ENCODE results near the gene CHST8. TPM values are rescaled to one million over a fixed set of nuclear protein-coding genes. Genes with fewer than 3 reads are reported as not detected.
"Not testable (repeated sequence)": the region's sequence is repeated elsewhere in the genome, so short reads cannot be mapped to it uniquely, and the experiment has no call there.

The CHST8 gene
- total and polyA plus RNA-seq, 9 donors: 0.09 to 1.4 (median 0.36) TPM

GRCh38 chr19:33616346-33616745 is 5.4 kb upstream of the CHST8 start:
- Histone ChIP-seq H3K27me3 (ENCODE audit: control insufficient read depth, insufficient read depth, low read length) (peaks cover 38% of the 10 kb centered on the region), H3K4me3 (ENCODE audit: low read length) (no peak overlapping the region), H3K27ac (ENCODE audit: low read length) (no peak overlapping the region), H3K36me3 (ENCODE audit: control insufficient read depth, insufficient read depth, low read length) (no peaks in the 10 kb centered on the region), H3K4me1 (ENCODE audit: control insufficient read depth, insufficient read depth, low read length) (peaks cover 2% of the 10 kb centered on the region), H3K9me3 (replicated peaks; ENCODE audit: control insufficient read depth, low read depth, low read length) (no peaks in the 10 kb centered on the region)
- 92% methylated on average over 4 of the region's 4 CpGs for WGBS (ENCODE audit: insufficient coverage)
- DNase-seq: no peak

- H3K36me3 ChIP-seq (ENCODE audit: control insufficient read depth, insufficient read depth, low read length): no peaks in the 10 kb centered on the region
- peaks cover 40% of the 10 kb centered on the region for H3K27me3 ChIP-seq (ENCODE audit: control insufficient read depth, insufficient read depth, low read length)
- DNase-seq: no peak
- peaks cover 3% of the 10 kb centered on the region for H3K4me1 ChIP-seq (ENCODE audit: control insufficient read depth, insufficient read depth, low read length)
- WGBS (ENCODE audit: insufficient coverage): no CpG with 5 or more reads among the region's 4 CpGs
- no peak overlapping the region for H3K27ac ChIP-seq (ENCODE audit: low read length)
- H3K9me3 ChIP-seq (replicated peaks; ENCODE audit: control insufficient read depth, low read depth, low read length): no peaks in the 10 kb centered on the region
- no peak overlapping the region for H3K4me3 ChIP-seq (ENCODE audit: low read length)
Observed at GRCh38 chr19:33616857-33617256, 4.9 kb upstream of the CHST8 start.

- WGBS (ENCODE audit: insufficient coverage): 67% methylated on average over 1 of the region's 2 CpGs
Observed at GRCh38 chr19:33618363-33618762, 3.4 kb upstream of the CHST8 start.

GRCh38 chr19:33618884-33619283 is 2.9 kb upstream of the CHST8 start:
- no peaks in the 10 kb centered on the region for H3K9me3 ChIP-seq (replicated peaks; ENCODE audit: control insufficient read depth, low read depth, low read length)
- WGBS (ENCODE audit: insufficient coverage): 73% methylated on average over 4 of the region's 5 CpGs
- H3K36me3 ChIP-seq (ENCODE audit: control insufficient read depth, insufficient read depth, low read length): no peaks in the 10 kb centered on the region
- DNase-seq: no peak
- H3K27me3 ChIP-seq (ENCODE audit: control insufficient read depth, insufficient read depth, low read length): peaks cover 53% of the 10 kb centered on the region
- no peak overlapping the region for H3K27ac ChIP-seq (ENCODE audit: low read length)
- H3K4me1 ChIP-seq (ENCODE audit: control insufficient read depth, insufficient read depth, low read length): peaks cover 17% of the 10 kb centered on the region
- H3K4me3 ChIP-seq (ENCODE audit: low read length): no peak overlapping the region

More at GRCh38 chr19:33618363-33618762, 3.4 kb upstream of the CHST8 start:
- Histone ChIP-seq H3K4me1 (ENCODE audit: control insufficient read depth, insufficient read depth, low read length) (peaks cover 15% of the 10 kb centered on the region), H3K27me3 (ENCODE audit: control insufficient read depth, insufficient read depth, low read length) (peaks cover 48% of the 10 kb centered on the region)
- H3K27ac ChIP-seq (ENCODE audit: low read length); DNase-seq; H3K9me3 ChIP-seq (replicated peaks; ENCODE audit: control insufficient read depth, low read depth, low read length); H3K36me3 ChIP-seq (ENCODE audit: control insufficient read depth, insufficient read depth, low read length); H3K4me3 ChIP-seq (ENCODE audit: low read length): not testable (repeated sequence)

- Histone ChIP-seq H3K27ac (ENCODE audit: low read length) (no peak overlapping the region), H3K9me3 (replicated peaks; ENCODE audit: control insufficient read depth, low read depth, low read length) (no peaks in the 10 kb centered on the region), H3K4me1 (ENCODE audit: control insufficient read depth, insufficient read depth, low read length) (peaks cover 17% of the 10 kb centered on the region), H3K36me3 (ENCODE audit: control insufficient read depth, insufficient read depth, low read length) (no peaks in the 10 kb centered on the region), H3K27me3 (ENCODE audit: control insufficient read depth, insufficient read depth, low read length) (peaks cover 66% of the 10 kb centered on the region), H3K4me3 (ENCODE audit: low read length) (no peak overlapping the region)
- DNase-seq: no peak
- WGBS (ENCODE audit: insufficient coverage): no CpG with 5 or more reads among the region's 4 CpGs
Observed at GRCh38 chr19:33620611-33621010, 1.1 kb upstream of the CHST8 start.

GRCh38 chr19:33621065-33621785 is 528 bp upstream of the CHST8 start:
- no peaks in the 10 kb centered on the region for H3K9me3 ChIP-seq (replicated peaks; ENCODE audit: control insufficient read depth, low read depth, low read length)
- H3K4me1 ChIP-seq (ENCODE audit: control insufficient read depth, insufficient read depth, low read length): peaks cover 17% of the 10 kb centered on the region
- peaks cover 69% of the 10 kb centered on the region for H3K27me3 ChIP-seq (ENCODE audit: control insufficient read depth, insufficient read depth, low read length)
- H3K4me3 ChIP-seq (ENCODE audit: low read length): no peak overlapping the region
- H3K27ac ChIP-seq (ENCODE audit: low read length): no peak overlapping the region
- no peak for DNase-seq
- WGBS (ENCODE audit: insufficient coverage): 11% methylated on average over 59 of the region's 60 CpGs
- H3K36me3 ChIP-seq (ENCODE audit: control insufficient read depth, insufficient read depth, low read length): no peaks in the 10 kb centered on the region

GRCh38 chr19:33622505-33622808 is 704 bp downstream of the CHST8 start:
- no peak for DNase-seq
- Histone ChIP-seq H3K4me1 (ENCODE audit: control insufficient read depth, insufficient read depth, low read length) (peaks cover 17% of the 10 kb centered on the region), H3K4me3 (ENCODE audit: low read length) (peak overlapping the region; percentile 32), H3K36me3 (ENCODE audit: control insufficient read depth, insufficient read depth, low read length) (no peaks in the 10 kb centered on the region), H3K27me3 (ENCODE audit: control insufficient read depth, insufficient read depth, low read length) (peaks cover 69% of the 10 kb centered on the region), H3K9me3 (replicated peaks; ENCODE audit: control insufficient read depth, low read depth, low read length) (no peaks in the 10 kb centered on the region), H3K27ac (ENCODE audit: low read length) (no peak overlapping the region)
- WGBS (ENCODE audit: insufficient coverage): 0% methylated on average over 35 of the region's 35 CpGs

- H3K36me3 ChIP-seq (ENCODE audit: control insufficient read depth, insufficient read depth, low read length): no peaks in the 10 kb centered on the region
- 2% methylated on average over 62 of the region's 64 CpGs for WGBS (ENCODE audit: insufficient coverage)
- H3K4me3 ChIP-seq (ENCODE audit: low read length): peak overlapping the region; percentile 24
- DNase-seq: no peak
- H3K9me3 ChIP-seq (replicated peaks; ENCODE audit: control insufficient read depth, low read depth, low read length): no peaks in the 10 kb centered on the region
- peaks cover 72% of the 10 kb centered on the region for H3K27me3 ChIP-seq (ENCODE audit: control insufficient read depth, insufficient read depth, low read length)
- no peak overlapping the region for H3K27ac ChIP-seq (ENCODE audit: low read length)
- peaks cover 17% of the 10 kb centered on the region for H3K4me1 ChIP-seq (ENCODE audit: control insufficient read depth, insufficient read depth, low read length)
Observed at GRCh38 chr19:33622809-33623511, 1.2 kb downstream of the CHST8 start.

- DNase-seq: no peak
- no peak overlapping the region for H3K4me3 ChIP-seq (ENCODE audit: low read length)
- H3K4me1 ChIP-seq (ENCODE audit: control insufficient read depth, insufficient read depth, low read length): peaks cover 17% of the 10 kb centered on the region
- no peak overlapping the region for H3K27ac ChIP-seq (ENCODE audit: low read length)
- H3K36me3 ChIP-seq (ENCODE audit: control insufficient read depth, insufficient read depth, low read length): no peaks in the 10 kb centered on the region
- WGBS (ENCODE audit: insufficient coverage): 46% methylated on average over 5 of the region's 5 CpGs
- peaks cover 67% of the 10 kb centered on the region for H3K27me3 ChIP-seq (ENCODE audit: control insufficient read depth, insufficient read depth, low read length)
- no peaks in the 10 kb centered on the region for H3K9me3 ChIP-seq (replicated peaks; ENCODE audit: control insufficient read depth, low read depth, low read length)
Observed at GRCh38 chr19:33624586-33624985, 2.8 kb downstream of the CHST8 start.

- Histone ChIP-seq H3K36me3 (ENCODE audit: control insufficient read depth, insufficient read depth, low read length) (no peaks in the 10 kb centered on the region), H3K27ac (ENCODE audit: low read length) (no peak overlapping the region), H3K9me3 (replicated peaks; ENCODE audit: control insufficient read depth, low read depth, low read length) (no peaks in the 10 kb centered on the region), H3K4me1 (ENCODE audit: control insufficient read depth, insufficient read depth, low read length) (peaks cover 10% of the 10 kb centered on the region), H3K27me3 (ENCODE audit: control insufficient read depth, insufficient read depth, low read length) (peaks cover 44% of the 10 kb centered on the region), H3K4me3 (ENCODE audit: low read length) (no peak overlapping the region)
- no peak for DNase-seq
- no CpG with 5 or more reads among the region's 5 CpGs for WGBS (ENCODE audit: insufficient coverage)
Observed at GRCh38 chr19:33627526-33627925, 5.8 kb downstream of the CHST8 start.
